ENCODE data around the gene VARS2.

VARS2 gene

DNA sequence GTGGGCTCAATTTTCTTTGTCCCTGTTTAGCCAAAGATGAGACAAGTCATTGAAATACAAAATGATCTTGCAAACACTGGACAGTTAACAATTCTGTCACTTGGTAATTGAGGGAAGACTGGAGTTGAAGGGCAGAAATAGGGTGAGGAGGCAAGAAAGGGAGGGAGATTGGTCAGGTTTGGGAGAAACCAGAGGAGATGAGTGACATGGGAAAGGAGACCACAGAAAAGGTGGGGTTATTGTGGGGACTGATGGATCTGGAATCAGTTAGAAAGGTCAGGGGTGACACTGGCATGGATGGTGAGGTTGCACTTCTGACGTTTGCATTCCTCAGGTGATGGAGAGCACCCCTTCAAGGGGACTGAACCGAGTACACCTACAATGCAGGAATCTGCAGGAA is 5.3 kb upstream of the VARS2 start:
- TF ChIP-seq ZBTB7A (IDR thresholded peaks at IDR 0.05; ENCODE audit: low read depth) (no peak), CREB1 (IDR thresholded peaks at IDR 0.05; ENCODE audit: low read depth) (no peak), TAF1 (IDR thresholded peaks at IDR 0.05; ENCODE audit: low read depth) (no peak), TCF12 (IDR thresholded peaks at IDR 0.05; ENCODE audit: low read depth) (no peak), EGR1 (IDR thresholded peaks at IDR 0.05) (no peak), NFIC (IDR thresholded peaks at IDR 0.05) (no peak), TEAD4 (IDR thresholded peaks at IDR 0.05) (no peak), RAD21 (IDR thresholded peaks at IDR 0.05; ENCODE audit: low read depth) (no peak), FOXM1 (IDR thresholded peaks at IDR 0.05; ENCODE audit: borderline replicate concordance, low read depth) (no peak)
- TF ChIP-seq, protein P1, sequence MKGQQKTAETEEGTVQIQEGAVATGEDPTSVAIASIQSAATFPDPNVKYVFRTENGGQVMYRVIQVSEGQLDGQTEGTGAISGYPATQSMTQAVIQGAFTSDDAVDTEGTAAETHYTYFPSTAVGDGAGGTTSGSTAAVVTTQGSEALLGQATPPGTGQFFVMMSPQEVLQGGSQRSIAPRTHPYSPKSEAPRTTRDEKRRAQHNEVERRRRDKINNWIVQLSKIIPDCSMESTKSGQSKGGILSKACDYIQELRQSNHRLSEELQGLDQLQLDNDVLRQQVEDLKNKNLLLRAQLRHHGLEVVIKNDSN (IDR thresholded peaks at IDR 0.05) = no peak
- TF ChIP-seq, protein P2, sequence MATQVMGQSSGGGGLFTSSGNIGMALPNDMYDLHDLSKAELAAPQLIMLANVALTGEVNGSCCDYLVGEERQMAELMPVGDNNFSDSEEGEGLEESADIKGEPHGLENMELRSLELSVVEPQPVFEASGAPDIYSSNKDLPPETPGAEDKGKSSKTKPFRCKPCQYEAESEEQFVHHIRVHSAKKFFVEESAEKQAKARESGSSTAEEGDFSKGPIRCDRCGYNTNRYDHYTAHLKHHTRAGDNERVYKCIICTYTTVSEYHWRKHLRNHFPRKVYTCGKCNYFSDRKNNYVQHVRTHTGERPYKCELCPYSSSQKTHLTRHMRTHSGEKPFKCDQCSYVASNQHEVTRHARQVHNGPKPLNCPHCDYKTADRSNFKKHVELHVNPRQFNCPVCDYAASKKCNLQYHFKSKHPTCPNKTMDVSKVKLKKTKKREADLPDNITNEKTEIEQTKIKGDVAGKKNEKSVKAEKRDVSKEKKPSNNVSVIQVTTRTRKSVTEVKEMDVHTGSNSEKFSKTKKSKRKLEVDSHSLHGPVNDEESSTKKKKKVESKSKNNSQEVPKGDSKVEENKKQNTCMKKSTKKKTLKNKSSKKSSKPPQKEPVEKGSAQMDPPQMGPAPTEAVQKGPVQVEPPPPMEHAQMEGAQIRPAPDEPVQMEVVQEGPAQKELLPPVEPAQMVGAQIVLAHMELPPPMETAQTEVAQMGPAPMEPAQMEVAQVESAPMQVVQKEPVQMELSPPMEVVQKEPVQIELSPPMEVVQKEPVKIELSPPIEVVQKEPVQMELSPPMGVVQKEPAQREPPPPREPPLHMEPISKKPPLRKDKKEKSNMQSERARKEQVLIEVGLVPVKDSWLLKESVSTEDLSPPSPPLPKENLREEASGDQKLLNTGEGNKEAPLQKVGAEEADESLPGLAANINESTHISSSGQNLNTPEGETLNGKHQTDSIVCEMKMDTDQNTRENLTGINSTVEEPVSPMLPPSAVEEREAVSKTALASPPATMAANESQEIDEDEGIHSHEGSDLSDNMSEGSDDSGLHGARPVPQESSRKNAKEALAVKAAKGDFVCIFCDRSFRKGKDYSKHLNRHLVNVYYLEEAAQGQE (IDR thresholded peaks at IDR 0.05; ENCODE audit: low read depth) = no peak
- TF ChIP-seq, protein P3, sequence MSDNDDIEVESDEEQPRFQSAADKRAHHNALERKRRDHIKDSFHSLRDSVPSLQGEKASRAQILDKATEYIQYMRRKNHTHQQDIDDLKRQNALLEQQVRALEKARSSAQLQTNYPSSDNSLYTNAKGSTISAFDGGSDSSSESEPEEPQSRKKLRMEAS (IDR thresholded peaks at IDR 0.05) = no peak

DNA sequence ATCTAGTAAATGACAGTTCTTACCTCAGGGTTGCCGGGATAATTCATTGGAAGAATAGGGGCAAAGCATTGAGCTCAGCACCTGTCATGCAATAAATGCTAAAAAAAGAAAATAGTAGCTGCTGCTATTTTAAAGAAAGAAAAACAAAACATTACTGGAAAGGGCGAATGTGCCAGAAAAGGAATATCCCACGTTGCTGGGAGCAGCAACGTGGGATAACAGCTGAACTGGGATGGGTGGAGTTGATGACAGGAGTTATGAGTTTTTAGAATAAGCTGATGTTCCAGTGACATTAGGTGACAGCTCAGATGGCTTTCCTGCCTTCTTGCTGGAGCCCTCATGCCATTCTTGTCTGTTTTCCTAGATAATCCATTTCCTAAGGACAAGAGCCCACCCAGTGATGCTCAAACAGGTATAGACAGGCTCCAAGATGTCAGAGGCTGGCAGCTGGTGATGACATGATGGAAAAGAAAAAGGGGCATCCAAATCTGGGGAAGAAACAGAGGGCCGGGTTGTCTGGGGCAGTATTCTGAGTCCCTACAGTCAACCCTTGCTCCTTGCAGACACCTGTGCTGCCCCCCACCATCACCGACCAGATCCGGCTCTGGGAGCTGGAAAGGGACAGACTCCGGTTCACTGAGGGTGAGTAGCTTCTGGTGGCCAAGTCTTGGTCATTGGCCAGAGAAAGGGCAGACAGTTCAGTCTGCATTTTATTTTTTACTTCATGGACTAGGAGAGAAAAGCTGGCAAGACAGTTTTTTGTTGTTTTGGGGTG is 1.1 kb upstream of the VARS2 start:
- no peak for TF ChIP-seq TCF12 (IDR thresholded peaks at IDR 0.05; ENCODE audit: low read depth)
- TF ChIP-seq NFIC (IDR thresholded peaks at IDR 0.05) = no peak
- no peak for TF ChIP-seq ZBTB7A (IDR thresholded peaks at IDR 0.05; ENCODE audit: low read depth)
- TF ChIP-seq YY1 (IDR thresholded peaks at IDR 0.05; ENCODE audit: low read depth) = no peak
- TF ChIP-seq TEAD4 (IDR thresholded peaks at IDR 0.05) = no peak
- TF ChIP-seq RAD21 (IDR thresholded peaks at IDR 0.05; ENCODE audit: low read depth) = no peak
- no peak for TF ChIP-seq EP300 (IDR thresholded peaks at IDR 0.05; ENCODE audit: borderline replicate concordance)
- TF ChIP-seq, protein P2 (IDR thresholded peaks at IDR 0.05; ENCODE audit: low read depth) = no peak
- no peak for TF ChIP-seq CREB1 (IDR thresholded peaks at IDR 0.05; ENCODE audit: low read depth)
- no peak for TF ChIP-seq EGR1 (IDR thresholded peaks at IDR 0.05)
- TF ChIP-seq, protein P3 (IDR thresholded peaks at IDR 0.05) = no peak
- TF ChIP-seq FOXM1 (IDR thresholded peaks at IDR 0.05; ENCODE audit: borderline replicate concordance, low read depth) = no peak
- TF ChIP-seq, protein P1 (IDR thresholded peaks at IDR 0.05) = no peak
- no peak for TF ChIP-seq CEBPB (IDR thresholded peaks at IDR 0.05)
- TF ChIP-seq TAF1 (IDR thresholded peaks at IDR 0.05; ENCODE audit: low read depth) = no peak

DNA sequence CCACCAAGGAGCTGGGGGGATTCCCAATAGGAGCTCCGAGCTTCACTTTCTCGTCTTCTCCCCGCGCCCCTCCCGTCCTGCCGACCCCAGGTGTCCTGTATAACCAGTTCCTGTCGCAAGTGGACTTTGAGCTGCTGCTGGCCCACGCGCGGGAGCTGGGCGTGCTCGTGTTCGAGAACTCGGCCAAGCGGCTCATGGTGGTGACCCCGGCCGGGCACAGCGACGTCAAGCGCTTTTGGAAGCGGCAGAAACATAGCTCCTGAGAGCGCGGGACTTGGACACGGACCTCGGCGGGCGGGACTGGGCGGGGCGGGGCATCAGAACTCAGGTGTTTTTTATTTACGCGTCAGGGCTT is 340 bp upstream of the VARS2 start:
- TF ChIP-seq, protein P1 (IDR thresholded peaks at IDR 0.05) = no peak
- TF ChIP-seq ZBTB7A (IDR thresholded peaks at IDR 0.05; ENCODE audit: low read depth) = no peak

DNA sequence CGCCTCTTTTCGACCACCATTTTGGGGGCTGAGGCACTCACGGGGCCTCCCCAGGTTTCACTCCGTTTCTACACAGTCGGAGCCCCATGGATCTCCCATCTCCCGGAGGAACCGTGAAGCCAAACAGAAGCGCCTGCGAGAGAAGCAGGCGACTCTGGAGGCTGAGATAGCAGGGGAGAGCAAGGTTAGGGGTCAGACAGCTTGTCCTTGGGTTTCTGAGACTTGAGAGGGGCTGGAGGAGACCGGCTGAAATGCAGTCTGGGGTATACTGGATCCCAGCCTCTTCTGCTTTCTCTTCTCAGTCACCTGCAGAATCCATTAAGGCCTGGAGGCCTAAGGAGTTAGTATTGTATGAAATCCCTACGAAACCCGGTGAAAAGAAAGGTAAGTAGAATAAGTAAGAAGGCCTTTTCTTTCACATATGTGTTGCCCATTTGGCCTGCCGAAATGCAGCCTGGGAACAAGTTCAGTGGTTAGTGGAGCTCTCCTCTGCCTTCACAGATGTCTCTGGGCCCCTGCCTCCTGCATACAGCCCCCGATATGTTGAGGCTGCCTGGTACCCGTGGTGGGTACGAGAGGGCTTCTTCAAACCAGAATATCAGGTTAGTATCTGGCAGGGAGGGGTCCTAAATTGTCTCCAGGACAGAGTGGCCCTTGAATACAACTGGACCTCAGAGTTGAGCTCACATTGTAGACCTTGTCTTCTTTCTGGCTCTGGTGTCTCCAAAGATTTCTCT is 984 bp downstream of the VARS2 start:
- TF ChIP-seq CEBPB (IDR thresholded peaks at IDR 0.05) (no peak), CREB1 (IDR thresholded peaks at IDR 0.05; ENCODE audit: low read depth) (no peak), YY1 (IDR thresholded peaks at IDR 0.05; ENCODE audit: low read depth) (no peak), TEAD4 (IDR thresholded peaks at IDR 0.05) (no peak), ZBTB7A (IDR thresholded peaks at IDR 0.05; ENCODE audit: low read depth) (no peak), FOXM1 (IDR thresholded peaks at IDR 0.05; ENCODE audit: borderline replicate concordance, low read depth) (no peak), NFIC (IDR thresholded peaks at IDR 0.05) (no peak), RAD21 (IDR thresholded peaks at IDR 0.05; ENCODE audit: low read depth) (no peak), TAF1 (IDR thresholded peaks at IDR 0.05; ENCODE audit: low read depth) (no peak), TCF12 (IDR thresholded peaks at IDR 0.05; ENCODE audit: low read depth) (no peak), EP300 (IDR thresholded peaks at IDR 0.05; ENCODE audit: borderline replicate concordance) (no peak), EGR1 (IDR thresholded peaks at IDR 0.05) (no peak)
- TF ChIP-seq, protein P3 (IDR thresholded peaks at IDR 0.05) = no peak
- TF ChIP-seq, protein P2 (IDR thresholded peaks at IDR 0.05; ENCODE audit: low read depth) = no peak
- TF ChIP-seq, protein P1 (IDR thresholded peaks at IDR 0.05) = no peak

Measured in Ishikawa (cell line).